ENCODE results near the gene MEI1.
A peak's percentile ranks its signal among the peaks of the same experiment; 100 is the strongest.

MEI1 gene

GRCh38 chr22:41819257-41819656 is 120.0 kb downstream of the MEI1 start:
- Histone ChIP-seq H3K79me1 (ENCODE audit: low read length) (no peaks in the 10 kb centered on the region), H4K12ac (ENCODE audit: low read depth, low read length) (no peak overlapping the region), H2BK12ac (ENCODE audit: low read length) (no peak overlapping the region), H4K91ac (ENCODE audit: low read depth, low read length) (no peak overlapping the region), H2BK120ac (ENCODE audit: insufficient read depth, low read length, poor library complexity) (no peak overlapping the region), H3K4me2 (ENCODE audit: low read length) (no peak overlapping the region), H3K4me3 (ENCODE audit: low read depth, low read length) (no peak overlapping the region), H3K23ac (ENCODE audit: low read length) (no peak overlapping the region), H2AFZ (ENCODE audit: insufficient read depth, low read length, poor library complexity) (no peak overlapping the region), H3K27ac (ENCODE audit: low read depth, low read length) (no peak overlapping the region), H3K4me1 (ENCODE audit: control insufficient read depth in 1 of 2, insufficient read depth in 2 of 2, low read length in 2 of 2) (peaks cover 0 to 9% of the 10 kb centered on the region in 2 experiments), H2AK5ac (ENCODE audit: low read length) (no peak overlapping the region), H3K27me3 (ENCODE audit: insufficient read depth, low read length) (no peaks in the 10 kb centered on the region), H3K9me3 (ENCODE audit: insufficient read depth, low read depth, low read length) (peaks cover 3% of the 10 kb centered on the region), H3K14ac (ENCODE audit: low read length) (no peak overlapping the region), H3K18ac (ENCODE audit: low read length) (no peak overlapping the region), H3K79me2 (ENCODE audit: control insufficient read depth, insufficient read depth, low read length, poor library complexity) (no peaks in the 10 kb centered on the region), H3K4ac (ENCODE audit: low read depth, low read length) (no peak overlapping the region), H3K9ac (ENCODE audit: low read length) (no peak overlapping the region), H2BK5ac (ENCODE audit: low read depth, low read length, poor library complexity) (no peak overlapping the region), H3K36me3 (ENCODE audit: control insufficient read depth in 1 of 2, insufficient read depth in 2 of 2, low read length in 2 of 2) (peaks cover 0 to 5% of the 10 kb centered on the region in 2 experiments), H4K8ac (ENCODE audit: low read depth, low read length) (no peak overlapping the region)
- WGBS (ENCODE audit: extremely low coverage, insufficient coverage, insufficient read length) = no CpG with 5 or more reads among the region's 4 CpGs
- no peak for DNase-seq

GRCh38 chr22:41820447-41820846 is 121.1 kb downstream of the MEI1 start:
- no CpG with 5 or more reads among the region's 5 CpGs for WGBS (ENCODE audit: extremely low coverage, insufficient coverage, insufficient read length)
- Histone ChIP-seq H3K18ac (ENCODE audit: low read length) (no peak overlapping the region), H2BK120ac (ENCODE audit: insufficient read depth, low read length, poor library complexity) (no peak overlapping the region)

GRCh38 chr22:41821471-41822316 is 122.4 kb downstream of the MEI1 start:
- H2BK120ac ChIP-seq (ENCODE audit: insufficient read depth, low read length, poor library complexity) = no peak overlapping the region
- H3K23ac ChIP-seq (ENCODE audit: low read length) = no peak overlapping the region
- no peak overlapping the region for H2BK12ac ChIP-seq (ENCODE audit: low read length)
- no peak overlapping the region for H4K91ac ChIP-seq (ENCODE audit: low read depth, low read length)
- peaks cover 3% of the 10 kb centered on the region for H3K79me1 ChIP-seq (ENCODE audit: low read length)
- H3K18ac ChIP-seq (ENCODE audit: low read length) = no peak overlapping the region
- H3K27ac ChIP-seq (ENCODE audit: low read depth, low read length) = no peak overlapping the region
- no peak overlapping the region for H3K9ac ChIP-seq (ENCODE audit: low read length)
- H4K8ac ChIP-seq (ENCODE audit: low read depth, low read length) = no peak overlapping the region
- H3K36me3 ChIP-seq (ENCODE audit: control insufficient read depth in 1 of 2, insufficient read depth in 2 of 2, low read length in 2 of 2) = peaks cover 0 to 4% of the 10 kb centered on the region in 2 experiments
- H3K4me2 ChIP-seq (ENCODE audit: low read length) = no peak overlapping the region
- no peak overlapping the region for H2AFZ ChIP-seq (ENCODE audit: insufficient read depth, low read length, poor library complexity)
- H4K12ac ChIP-seq (ENCODE audit: low read depth, low read length) = no peak overlapping the region
- H3K9me3 ChIP-seq (ENCODE audit: insufficient read depth, low read depth, low read length) = peaks cover 3% of the 10 kb centered on the region
- DNase-seq = no peak
- no peak overlapping the region for H2BK5ac ChIP-seq (ENCODE audit: low read depth, low read length, poor library complexity)
- H3K79me2 ChIP-seq (ENCODE audit: control insufficient read depth, insufficient read depth, low read length, poor library complexity) = no peaks in the 10 kb centered on the region
- H3K14ac ChIP-seq (ENCODE audit: low read length) = no peak overlapping the region
- no peak overlapping the region for H2AK5ac ChIP-seq (ENCODE audit: low read length)
- no peak overlapping the region for H3K4ac ChIP-seq (ENCODE audit: low read depth, low read length)
- peaks cover 3 to 11% of the 10 kb centered on the region in 2 experiments for H3K4me1 ChIP-seq (ENCODE audit: control insufficient read depth in 1 of 2, insufficient read depth in 2 of 2, low read length in 2 of 2)
- H3K4me3 ChIP-seq (ENCODE audit: low read depth, low read length) = no peak overlapping the region
- WGBS (ENCODE audit: extremely low coverage, insufficient coverage, insufficient read length) = no CpG with 5 or more reads among the region's 12 CpGs
- H3K27me3 ChIP-seq (ENCODE audit: insufficient read depth, low read length) = no peaks in the 10 kb centered on the region

More at GRCh38 chr22:41820447-41820846, 121.1 kb downstream of the MEI1 start:
- H3K79me2 ChIP-seq (ENCODE audit: control insufficient read depth, insufficient read depth, low read length, poor library complexity) = no peaks in the 10 kb centered on the region
- no peak overlapping the region for H3K4me3 ChIP-seq (ENCODE audit: low read depth, low read length)
- H3K4me2 ChIP-seq (ENCODE audit: low read length) = no peak overlapping the region
- H3K23ac ChIP-seq (ENCODE audit: low read length) = no peak overlapping the region
- H4K8ac ChIP-seq (ENCODE audit: low read depth, low read length) = no peak overlapping the region
- H2BK12ac ChIP-seq (ENCODE audit: low read length) = no peak overlapping the region
- H3K14ac ChIP-seq (ENCODE audit: low read length) = no peak overlapping the region
- H4K12ac ChIP-seq (ENCODE audit: low read depth, low read length) = no peak overlapping the region
- no peak for DNase-seq
- H3K9ac ChIP-seq (ENCODE audit: low read length) = no peak overlapping the region
- no peak overlapping the region for H2AK5ac ChIP-seq (ENCODE audit: low read length)
- H3K4me1 ChIP-seq (ENCODE audit: control insufficient read depth in 1 of 2, insufficient read depth in 2 of 2, low read length in 2 of 2) = peaks cover 0 to 9% of the 10 kb centered on the region in 2 experiments
- no peak overlapping the region for H2BK5ac ChIP-seq (ENCODE audit: low read depth, low read length, poor library complexity)
- no peak overlapping the region for H2AFZ ChIP-seq (ENCODE audit: insufficient read depth, low read length, poor library complexity)
- peaks cover 0 to 2% of the 10 kb centered on the region in 2 experiments for H3K36me3 ChIP-seq (ENCODE audit: control insufficient read depth in 1 of 2, insufficient read depth in 2 of 2, low read length in 2 of 2)
- no peak overlapping the region for H4K91ac ChIP-seq (ENCODE audit: low read depth, low read length)
- no peak overlapping the region for H3K4ac ChIP-seq (ENCODE audit: low read depth, low read length)
- H3K27ac ChIP-seq (ENCODE audit: low read depth, low read length) = no peak overlapping the region
- H3K27me3 ChIP-seq (ENCODE audit: insufficient read depth, low read length) = no peaks in the 10 kb centered on the region
- no peaks in the 10 kb centered on the region for H3K79me1 ChIP-seq (ENCODE audit: low read length)
- peaks cover 3% of the 10 kb centered on the region for H3K9me3 ChIP-seq (ENCODE audit: insufficient read depth, low read depth, low read length)

GRCh38 chr22:41822317-41823057 is 123.2 kb downstream of the MEI1 start:
- Histone ChIP-seq H2BK12ac (ENCODE audit: low read length) (no peak overlapping the region), H3K4me1 (ENCODE audit: control insufficient read depth in 1 of 2, insufficient read depth in 2 of 2, low read length in 2 of 2) (peaks cover 3 to 11% of the 10 kb centered on the region in 2 experiments), H2BK120ac (ENCODE audit: insufficient read depth, low read length, poor library complexity) (no peak overlapping the region), H3K27ac (ENCODE audit: low read depth, low read length) (no peak overlapping the region), H4K12ac (ENCODE audit: low read depth, low read length) (no peak overlapping the region), H3K14ac (ENCODE audit: low read length) (no peak overlapping the region), H2AK5ac (ENCODE audit: low read length) (no peak overlapping the region), H3K4me3 (ENCODE audit: low read depth, low read length) (no peak overlapping the region), H3K79me1 (ENCODE audit: low read length) (peaks cover 5% of the 10 kb centered on the region), H3K79me2 (ENCODE audit: control insufficient read depth, insufficient read depth, low read length, poor library complexity) (no peaks in the 10 kb centered on the region), H2AFZ (ENCODE audit: insufficient read depth, low read length, poor library complexity) (no peak overlapping the region), H3K9me3 (ENCODE audit: insufficient read depth, low read depth, low read length) (peaks cover 3% of the 10 kb centered on the region), H2BK5ac (ENCODE audit: low read depth, low read length, poor library complexity) (no peak overlapping the region), H3K23ac (ENCODE audit: low read length) (no peak overlapping the region), H3K9ac (ENCODE audit: low read length) (no peak overlapping the region), H4K8ac (ENCODE audit: low read depth, low read length) (no peak overlapping the region), H3K4ac (ENCODE audit: low read depth, low read length) (no peak overlapping the region), H4K91ac (ENCODE audit: low read depth, low read length) (no peak overlapping the region), H3K4me2 (ENCODE audit: low read length) (no peak overlapping the region), H3K27me3 (ENCODE audit: insufficient read depth, low read length) (no peaks in the 10 kb centered on the region), H3K18ac (ENCODE audit: low read length) (no peak overlapping the region), H3K36me3 (ENCODE audit: control insufficient read depth in 1 of 2, insufficient read depth in 2 of 2, low read length in 2 of 2) (peaks cover 0 to 4% of the 10 kb centered on the region in 2 experiments)
- no CpG with 5 or more reads among the region's 3 CpGs for WGBS (ENCODE audit: extremely low coverage, insufficient coverage, insufficient read length)
- DNase-seq = peak in 1 of 2 donors; percentile 64
